Nephron (organoid): ENCODE data around the gene RREB1.

Experiments
- H3K27ac Mint-ChIP-seq, 3 experiments: 2 replicates each; pipeline ENCODE4 v1.8.0; 2020; ENCODE audit warnings: mixed read lengths in 3 of 3, mild to moderate bottlenecking in 2 of 3, moderate library complexity in 1 of 3
- H3K27me3 Mint-ChIP-seq: 2 replicates; pipeline ENCODE4 v1.8.0; 2021; ENCODE audit warnings: low read depth, mild to moderate bottlenecking, moderate library complexity, mixed read lengths
- H3K36me3 Mint-ChIP-seq: 2 replicates; pipeline ENCODE4 v1.8.0; 2020; ENCODE audit warnings: low read depth, mixed read lengths
- H3K4me1 Mint-ChIP-seq: 2 replicates; pipeline ENCODE4 v1.8.0; 2020; ENCODE audit warnings: mixed read lengths
- H3K4me3 Mint-ChIP-seq, 3 experiments: 2 replicates each; pipeline ENCODE4 v1.8.0; 2020; ENCODE audit warnings: mild to moderate bottlenecking in 3 of 3, mixed read lengths in 3 of 3, moderate library complexity in 2 of 3
- H3K9me3 Mint-ChIP-seq: 2 replicates; pipeline ENCODE4 v1.8.0; 2020; ENCODE audit warnings: mixed read lengths
- CTCF ChIP-seq, 3 experiments: fragments of 200-600 bp; sonication (generic); IDR thresholded peaks; one replicate each; pipeline ENCODE4 v1.5.0; 2021; ENCODE audit warnings: antibody characterized with exemption in 3 of 3; ENCODE audit not compliant: unreplicated experiment in 3 of 3

RREB1 gene

GRCh38 chr6:7300926-7301325 lies 193.2 kb downstream of the RREB1 start:
- H3K9me3 Mint-ChIP-seq: no peaks in the 10 kb centered on the region
- TF ChIP-seq CTCF (IDR thresholded peaks at IDR 0.05; ENCODE audit: unreplicated experiment in 3 of 3): no peak
- H3K36me3 Mint-ChIP-seq: peaks cover 85% of the 10 kb centered on the region
- H3K4me1 Mint-ChIP-seq: peaks cover 10% of the 10 kb centered on the region
- no peaks in the 10 kb centered on the region for H3K27me3 Mint-ChIP-seq
- no peak overlapping the region for H3K27ac Mint-ChIP-seq
- H3K4me3 Mint-ChIP-seq: no peak overlapping the region
